Kidney tubule cell (primary cell): Measurements from ENCODE around the gene SOX5.
"Not testable (repeated sequence)": the region's sequence is repeated elsewhere in the genome, so short reads cannot be mapped to it uniquely, and the experiment has no call there.

ENCODE experiments used
- DNase-seq: peaks from one replicate; pipeline ENCODE4 v3.0.0-alpha.2; 2018; ENCODE audit warnings: low spot score

Gene SOX5

DNA sequence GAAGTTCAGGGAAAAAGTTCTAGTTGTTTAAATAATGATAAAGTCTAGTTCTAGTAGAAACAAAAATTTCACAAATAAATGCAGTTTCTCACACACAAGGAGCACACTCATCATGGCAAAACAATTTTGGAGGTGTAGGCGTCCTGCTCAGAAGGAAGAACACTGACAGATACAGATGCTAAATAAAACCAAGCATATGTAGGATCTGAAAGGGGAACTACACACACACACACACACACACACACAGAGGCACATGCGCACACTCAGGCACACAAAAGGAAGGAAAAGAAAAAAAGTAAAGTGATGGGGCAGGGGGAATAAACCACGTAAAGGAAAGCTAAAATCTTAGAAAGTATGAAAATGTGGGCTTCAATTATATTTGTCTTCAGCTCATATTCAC lies 117.7 kb downstream of the SOX5 start:
- no peak for DNase-seq

DNA sequence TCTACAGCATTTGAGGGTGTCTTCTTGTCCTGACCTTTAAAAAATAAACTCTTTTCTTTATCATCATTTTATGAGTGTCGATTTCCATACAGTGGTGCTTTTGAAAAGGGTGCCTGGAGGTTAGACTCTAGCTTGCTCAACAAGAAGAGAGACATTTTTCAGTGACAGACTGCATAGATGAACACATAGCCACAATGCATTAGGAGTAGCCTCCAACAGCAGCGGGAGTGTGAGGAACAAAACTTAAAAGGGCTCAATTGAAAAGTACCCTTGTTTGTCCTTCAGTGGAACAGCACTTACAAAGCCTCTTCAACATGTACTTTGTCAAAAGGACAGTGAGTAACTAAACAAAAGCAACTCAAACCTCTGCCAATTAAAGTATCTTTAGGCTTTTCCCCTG lies 119.3 kb downstream of the SOX5 start:
- DNase-seq: no peak

DNA sequence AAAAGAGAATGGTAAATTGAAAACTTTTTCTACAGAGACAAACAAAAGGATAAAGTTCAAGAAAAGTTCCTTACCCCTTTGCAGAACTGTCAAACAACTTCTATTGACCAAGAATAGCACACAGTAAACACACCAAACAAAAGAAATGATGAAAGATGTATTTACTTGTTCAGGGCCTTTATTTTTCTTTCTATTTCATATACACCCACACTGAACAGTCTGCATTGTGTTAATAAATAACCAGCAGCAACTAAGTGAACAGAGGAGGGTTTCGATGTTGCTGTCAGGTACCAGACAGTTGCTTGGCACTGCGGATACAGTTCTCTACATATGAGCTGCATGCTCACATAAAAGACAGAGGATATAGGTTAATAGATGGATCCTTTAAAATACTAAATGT lies 122.1 kb downstream of the SOX5 start:
- DNase-seq: peak; percentile 13

DNA sequence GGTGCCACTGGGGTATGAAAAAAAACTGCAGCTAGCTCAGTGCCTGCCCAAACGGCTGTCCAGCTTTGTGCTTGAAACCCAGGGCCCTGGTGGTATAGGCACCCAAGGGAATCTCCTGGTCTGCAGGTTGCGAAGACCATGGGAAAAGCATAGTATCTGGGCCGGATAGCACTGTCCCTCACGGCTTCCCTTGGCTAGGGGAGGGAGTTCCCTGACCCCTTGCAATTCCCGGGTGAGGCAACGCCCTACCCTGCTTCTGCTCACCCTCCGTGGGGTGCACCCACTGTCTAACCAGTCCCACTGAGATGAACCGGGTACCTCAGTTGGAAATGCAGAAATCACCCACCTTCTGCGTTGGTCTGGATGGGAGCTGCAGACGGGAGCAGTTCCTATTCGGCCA lies 124.3 kb downstream of the SOX5 start:
- not testable (repeated sequence) for DNase-seq

DNA sequence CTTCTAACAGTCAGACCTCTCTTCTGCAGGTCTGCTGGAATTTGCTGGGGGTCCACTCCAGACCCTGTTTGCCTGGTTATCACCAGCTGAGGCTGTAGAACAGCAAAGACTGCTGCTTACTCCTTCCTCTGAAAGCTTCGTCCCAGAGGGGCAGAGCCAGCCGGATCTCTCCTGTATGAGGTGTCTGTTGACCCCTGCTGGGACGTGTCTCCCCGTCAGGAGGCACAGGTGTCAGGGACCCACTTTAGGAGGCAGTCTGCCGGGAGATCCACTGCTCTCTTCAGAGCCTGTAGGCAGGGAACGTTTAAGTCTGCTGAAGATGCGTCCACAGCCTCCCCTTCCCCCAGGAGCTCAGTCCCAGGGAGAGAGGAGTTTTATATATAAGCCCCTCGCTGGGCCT lies 125.1 kb downstream of the SOX5 start:
- no peak for DNase-seq

DNA sequence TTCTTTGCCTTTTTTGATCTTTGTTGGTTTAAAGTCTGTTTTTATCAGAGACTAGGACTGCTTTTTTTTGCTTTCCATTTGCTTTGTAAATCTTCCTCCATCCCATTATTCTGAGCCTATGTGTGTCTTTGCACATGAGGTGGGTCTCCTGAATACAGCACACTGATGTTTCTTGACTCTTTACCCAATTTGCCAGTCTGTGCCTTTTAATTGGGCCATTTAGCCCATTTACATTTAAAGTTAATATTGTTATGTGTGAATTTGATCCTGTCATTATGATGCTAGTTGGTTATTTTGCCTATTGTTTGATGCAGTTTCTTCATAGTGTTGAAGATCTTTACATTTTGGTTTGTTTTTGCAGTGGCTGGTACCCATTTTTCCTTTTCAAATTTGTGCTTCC lies 126.6 kb downstream of the SOX5 start:
- not testable (repeated sequence) for DNase-seq

DNA sequence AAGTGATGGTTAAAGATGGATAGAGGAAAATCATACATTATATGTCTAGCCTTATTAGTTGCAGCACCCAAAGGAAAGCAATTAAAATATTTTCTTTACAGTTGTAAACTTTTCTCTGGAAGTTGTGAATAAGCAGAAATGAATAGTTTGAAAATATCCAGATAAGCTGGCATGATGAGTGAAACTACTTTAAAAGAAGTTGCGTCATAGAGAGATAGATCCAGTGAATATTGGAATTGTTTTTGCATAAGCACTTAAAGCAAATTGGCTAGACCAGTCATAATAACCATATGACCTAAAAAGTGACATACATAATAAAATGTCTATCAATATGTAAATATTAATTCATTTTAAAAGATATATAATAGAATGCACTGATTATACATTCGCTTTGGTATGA lies 132.1 kb downstream of the SOX5 start:
- no peak for DNase-seq

DNA sequence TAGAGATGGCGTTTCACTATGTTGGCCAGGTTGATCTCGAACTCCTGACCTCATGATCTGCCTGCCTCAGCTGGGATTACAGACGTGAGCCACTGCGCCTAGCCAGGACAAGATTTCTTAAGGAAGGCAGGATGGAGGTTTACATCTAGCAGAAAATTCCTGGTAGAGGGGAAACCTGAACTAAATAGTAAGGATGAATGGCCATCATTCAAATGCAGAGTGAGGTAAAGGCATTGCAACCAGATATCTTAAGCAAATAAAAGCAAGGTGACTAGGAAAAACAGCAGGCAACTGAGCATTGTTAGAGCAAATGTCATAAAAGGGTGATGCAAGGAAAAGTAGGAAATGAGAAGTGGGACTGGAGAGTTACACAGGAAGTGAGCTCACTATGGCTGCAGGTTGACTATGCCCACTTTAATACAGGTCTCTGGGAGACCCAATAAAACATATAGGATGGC lies 133.0 kb downstream of the SOX5 start:
- no peak for DNase-seq

DNA sequence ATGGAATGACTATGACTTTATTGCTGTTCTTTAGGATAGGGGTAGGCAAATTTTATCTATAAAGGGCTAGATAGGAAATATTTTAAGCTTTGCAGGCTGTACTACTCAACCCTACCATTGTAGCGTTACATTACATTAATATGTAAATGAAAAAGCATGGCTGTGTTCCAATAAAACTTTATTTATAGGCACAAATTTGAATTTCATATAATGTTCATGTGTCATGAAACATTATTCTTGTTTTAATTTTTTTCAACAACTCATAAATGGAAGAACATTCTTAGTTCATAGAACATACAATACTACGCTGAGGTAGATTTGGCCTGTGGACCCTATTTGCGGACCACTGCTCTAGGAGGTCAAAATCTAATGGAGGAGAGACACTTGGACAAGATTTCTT lies 133.7 kb downstream of the SOX5 start:
- DNase-seq: no peak

DNA sequence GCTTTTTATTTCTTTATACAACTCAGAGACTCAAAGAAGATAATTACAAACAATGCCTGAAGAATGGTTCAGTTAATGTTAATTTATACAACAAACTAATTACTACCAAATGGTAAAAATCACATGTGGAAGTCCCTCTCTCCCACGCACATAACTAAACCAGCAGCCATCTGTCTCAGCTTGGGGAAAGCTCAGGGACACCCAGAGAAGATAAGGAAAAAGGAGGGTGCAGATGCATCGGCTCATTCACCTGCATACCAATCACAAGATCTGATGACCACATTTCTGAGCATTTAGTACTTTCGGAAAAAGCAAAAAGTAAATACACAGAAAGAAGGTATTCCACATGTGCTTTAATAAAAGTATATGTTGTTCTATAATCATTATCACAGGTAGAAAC lies 136.3 kb downstream of the SOX5 start:
- no peak for DNase-seq

DNA sequence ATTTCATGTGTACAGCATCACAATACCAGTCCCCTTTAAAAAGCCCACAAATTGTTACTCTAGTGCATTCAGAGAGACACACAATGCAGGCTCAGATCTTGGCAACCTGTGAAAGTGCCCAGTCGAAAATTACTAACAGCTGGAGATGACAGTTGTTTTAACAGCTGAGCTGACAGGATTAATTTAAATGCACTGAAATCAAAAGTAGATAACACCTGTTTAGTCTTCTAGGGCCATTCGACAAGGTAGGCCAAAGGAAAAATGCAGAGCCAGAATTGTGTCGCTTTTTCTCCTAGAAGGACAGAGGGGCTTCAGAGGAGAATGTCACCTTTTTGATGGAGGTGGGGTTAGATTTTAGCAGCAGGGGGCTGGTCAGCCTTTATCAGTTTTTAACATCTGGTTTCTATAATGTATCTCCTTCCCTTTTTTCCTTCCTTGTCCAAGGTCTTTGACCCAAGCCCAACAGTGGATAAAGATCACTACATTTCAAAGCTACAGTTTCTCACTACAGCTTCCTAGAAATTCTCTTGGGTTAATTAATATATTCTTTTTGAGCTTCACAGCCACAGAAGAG lies 139.1 kb downstream of the SOX5 start:
- DNase-seq: no peak

DNA sequence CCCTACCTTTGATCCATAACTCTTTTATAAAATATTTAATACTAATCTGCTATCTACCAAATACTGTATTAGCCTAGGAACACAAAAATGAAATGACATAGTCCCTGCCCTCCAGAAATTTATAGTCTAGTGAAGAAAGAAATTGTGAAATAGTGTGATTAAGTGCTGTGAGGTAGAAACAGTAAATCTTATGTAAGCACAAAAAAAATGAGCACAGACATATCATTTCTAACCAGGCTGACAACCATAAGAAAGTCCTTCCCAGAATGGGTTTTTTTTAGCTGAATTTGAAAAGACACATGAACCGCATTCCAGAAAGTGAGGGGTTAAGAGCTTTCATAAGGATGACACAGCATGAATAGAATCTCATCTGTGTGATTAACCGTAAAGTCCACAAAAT lies 145.9 kb downstream of the SOX5 start:
- no peak for DNase-seq

DNA sequence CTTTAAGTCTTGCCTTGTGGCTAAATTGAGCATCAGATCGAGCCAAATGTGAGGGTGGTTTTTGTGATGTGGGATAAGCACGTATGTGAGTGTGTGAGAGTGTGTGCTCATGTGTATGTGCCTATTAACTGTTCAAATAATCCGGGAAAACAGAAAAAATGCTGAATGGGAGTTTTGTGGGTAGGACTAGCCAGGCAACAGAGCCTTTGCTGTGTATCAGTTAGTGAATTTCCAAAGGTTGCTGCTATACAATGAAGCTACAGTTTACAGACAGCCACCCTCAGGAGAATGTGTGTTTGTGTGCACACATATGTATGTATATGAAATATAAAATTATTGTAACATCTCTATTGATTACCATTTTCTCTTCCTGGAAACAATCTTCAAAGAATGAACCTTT lies 154.0 kb downstream of the SOX5 start:
- DNase-seq: no peak

DNA sequence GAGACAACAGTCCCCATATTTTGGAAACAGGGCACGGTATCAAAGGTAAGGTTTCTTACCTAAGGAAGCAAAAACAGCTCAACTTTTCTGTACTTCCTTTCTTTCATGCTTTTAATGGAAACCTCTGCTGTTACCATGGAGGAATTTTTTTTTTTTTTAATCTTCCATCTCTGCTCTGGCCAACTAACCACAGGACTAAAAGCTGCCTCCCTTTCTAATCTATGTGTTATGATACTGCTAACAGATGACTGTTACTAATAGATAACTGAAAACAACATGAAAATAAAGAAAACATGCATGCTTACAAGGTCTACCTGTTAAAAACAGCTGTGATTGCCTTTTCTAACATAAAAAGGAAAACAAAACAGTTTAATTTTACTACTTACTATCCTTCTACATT lies 168.4 kb downstream of the SOX5 start:
- no peak for DNase-seq

DNA sequence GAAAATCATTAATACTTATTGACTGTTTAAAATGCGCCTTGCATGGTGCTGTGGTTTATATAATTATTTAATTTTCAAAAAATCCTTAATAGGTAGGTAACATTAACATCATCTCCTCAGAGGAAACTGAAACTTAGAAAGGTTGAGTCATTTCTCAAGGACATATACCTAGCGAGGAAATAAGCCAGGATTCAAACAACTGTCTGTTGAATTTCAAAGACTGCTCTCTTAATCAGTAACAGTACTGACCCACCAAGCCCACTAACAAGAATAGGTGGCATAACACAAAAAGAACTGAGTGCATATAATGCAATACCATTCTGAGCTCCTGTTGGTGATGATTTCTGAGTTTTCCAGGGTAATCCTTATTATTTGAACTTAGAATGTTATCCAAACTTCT lies 174.3 kb downstream of the SOX5 start:
- DNase-seq: no peak

DNA sequence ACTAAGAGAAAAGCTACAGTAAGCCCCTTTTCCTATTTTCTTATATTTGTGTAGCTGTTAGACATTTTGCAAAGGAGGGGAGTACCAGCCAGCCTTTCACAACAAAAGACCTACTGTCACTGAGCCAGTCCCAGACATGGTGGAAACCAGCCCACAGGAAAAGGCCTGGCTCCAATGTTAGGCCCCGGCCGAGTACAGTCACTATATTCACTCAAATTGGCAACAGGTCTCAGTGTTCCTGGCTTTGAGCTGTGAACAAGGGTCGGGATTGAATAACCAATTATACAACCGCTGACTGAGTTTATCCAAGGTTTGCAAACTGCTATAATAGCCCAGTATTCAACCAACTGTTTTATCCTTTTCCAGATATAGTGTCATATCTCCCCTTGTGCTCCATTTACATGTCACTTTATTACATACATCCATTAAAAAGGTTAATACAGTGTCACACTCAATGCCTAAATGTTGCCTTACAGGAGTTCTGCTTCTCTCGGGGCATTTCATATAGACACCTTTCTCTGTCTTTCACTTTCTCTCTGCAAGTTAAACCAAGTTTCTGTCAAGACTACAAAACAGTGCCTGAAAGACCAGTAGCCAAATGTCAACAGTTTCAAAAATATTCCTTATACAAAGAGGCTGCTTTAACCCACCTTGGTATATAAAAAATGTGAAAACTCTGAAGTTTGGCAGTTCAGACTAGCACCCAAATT lies 178.1 kb downstream of the SOX5 start:
- no peak for DNase-seq

DNA sequence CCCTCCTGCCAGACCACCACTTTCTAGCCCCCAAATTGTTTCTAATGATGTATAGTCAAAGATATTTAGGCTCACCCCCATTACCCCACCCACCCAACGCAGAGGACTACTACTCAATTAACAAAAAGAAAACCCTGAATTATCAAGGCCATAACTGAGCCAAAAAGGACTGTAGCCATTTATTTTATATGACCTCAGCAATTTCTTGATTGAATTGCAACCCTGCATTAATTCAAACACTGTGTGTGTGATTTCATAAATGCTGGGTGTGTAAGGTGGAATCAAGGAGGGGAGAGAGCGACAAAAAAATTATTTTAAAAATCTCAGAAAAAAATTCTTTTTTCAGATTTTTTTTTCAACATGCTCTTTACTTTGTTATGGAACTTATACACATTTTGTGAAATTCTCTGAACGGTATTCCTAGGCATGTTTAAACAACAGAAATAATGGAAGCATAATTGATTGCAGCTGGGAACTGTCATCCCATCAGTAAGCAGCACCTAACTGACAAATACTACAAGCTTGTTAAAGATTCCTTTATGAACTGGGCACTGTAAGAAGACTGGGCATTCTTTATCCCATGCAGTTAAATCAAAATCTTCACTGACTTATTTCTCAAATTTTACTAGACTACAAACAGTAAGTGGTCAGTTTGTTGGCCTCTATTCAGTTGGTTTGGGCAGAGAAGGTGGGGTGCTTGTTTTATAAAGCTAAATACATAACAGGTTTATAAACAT lies 179.1 kb downstream of the SOX5 start:
- no peak for DNase-seq

DNA sequence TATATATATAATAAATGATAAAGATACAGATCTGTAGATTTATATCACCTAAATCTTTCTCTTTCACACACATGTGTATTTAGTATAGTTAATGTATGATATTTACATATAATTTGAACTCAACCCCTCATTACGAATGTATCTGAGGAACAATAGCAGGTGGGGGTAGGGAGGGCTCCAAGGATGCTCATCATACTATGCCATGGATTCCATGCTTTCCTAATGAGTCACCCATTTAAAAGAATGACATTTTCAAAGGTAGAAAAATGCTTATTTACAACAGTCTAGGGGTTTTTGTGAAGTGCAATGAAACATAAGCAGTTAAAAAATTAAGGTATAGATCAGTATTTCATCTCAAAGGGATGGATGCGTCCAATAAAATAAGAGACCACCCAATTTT lies 181.6 kb downstream of the SOX5 start:
- DNase-seq: no peak

DNA sequence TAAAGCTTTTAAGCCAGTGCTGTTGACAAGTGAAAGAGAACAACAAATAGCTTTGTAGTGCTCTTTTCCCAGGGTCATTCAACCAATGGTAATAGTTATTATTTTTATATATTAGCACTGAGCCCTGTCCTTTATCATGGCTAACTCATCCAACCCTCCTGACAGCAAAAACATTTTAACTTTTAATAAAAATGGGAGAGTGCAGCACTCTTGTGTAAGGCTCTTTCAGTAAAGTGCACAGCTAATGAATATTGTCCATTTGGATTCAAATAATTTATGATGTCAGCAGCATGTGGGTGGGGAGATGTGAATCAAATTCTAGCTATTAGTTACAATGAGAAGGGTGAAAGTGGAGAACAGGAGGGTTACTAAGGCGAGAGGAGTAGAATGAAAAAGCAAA lies 185.7 kb downstream of the SOX5 start:
- no peak for DNase-seq

DNA sequence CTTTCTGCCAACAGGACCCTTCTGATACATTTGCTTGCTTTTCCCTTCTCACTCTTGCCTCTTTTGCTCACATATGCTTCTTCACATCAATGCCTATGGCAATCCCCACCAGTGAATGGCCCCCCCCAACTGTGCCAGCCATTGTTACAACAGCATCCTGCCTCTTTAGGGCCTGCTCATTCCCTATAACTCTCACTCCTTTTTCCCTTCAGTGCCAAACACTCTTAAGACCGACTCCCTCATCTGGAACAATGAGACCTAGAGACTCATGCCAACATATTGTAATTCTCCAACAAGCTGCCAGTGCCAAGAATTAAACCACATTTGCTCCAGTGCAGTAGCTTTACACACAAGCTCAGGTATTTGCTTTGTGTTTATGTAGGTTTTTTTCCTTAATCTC lies 189.0 kb downstream of the SOX5 start:
- peak; percentile 3 for DNase-seq

DNA sequence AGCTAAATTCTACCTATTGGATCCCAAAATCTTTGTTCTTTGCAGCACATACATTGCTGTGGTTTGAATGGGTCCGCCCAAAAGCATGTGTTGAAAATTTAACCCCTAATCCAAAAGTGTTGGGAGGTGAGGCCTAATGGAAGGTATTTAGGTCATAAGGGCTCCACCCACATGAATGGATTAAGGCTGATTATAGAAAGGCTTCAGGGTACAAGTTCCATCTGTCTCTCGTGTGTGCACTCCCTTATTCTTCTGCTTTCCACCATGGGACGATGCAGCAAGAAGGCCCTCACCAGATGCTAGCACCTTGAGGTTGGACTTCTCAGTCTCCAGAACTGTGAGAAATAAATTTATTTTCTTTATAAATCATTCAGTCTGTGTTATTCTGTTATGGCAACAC lies 190.9 kb downstream of the SOX5 start:
- no peak for DNase-seq

DNA sequence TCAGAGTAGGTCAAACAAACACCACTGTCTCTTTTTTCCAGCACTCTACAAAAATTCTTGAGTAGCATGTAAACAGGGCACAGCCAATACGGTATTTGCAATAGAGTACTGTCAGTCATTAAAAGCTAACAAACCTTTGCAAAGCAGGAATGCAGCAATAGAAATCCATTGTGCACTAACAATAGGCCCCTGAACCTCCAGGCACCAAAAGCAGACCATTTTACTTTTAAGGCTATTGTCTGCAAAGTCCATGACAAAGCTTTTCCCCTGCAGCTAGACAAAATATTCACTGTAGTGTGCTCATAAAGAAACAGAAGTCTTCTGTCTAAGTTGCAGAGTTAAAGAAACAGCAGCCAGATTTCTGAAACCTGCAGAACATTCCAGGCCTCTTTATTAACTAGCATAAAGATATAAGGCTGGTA lies 191.9 kb downstream of the SOX5 start:
- DNase-seq: no peak

DNA sequence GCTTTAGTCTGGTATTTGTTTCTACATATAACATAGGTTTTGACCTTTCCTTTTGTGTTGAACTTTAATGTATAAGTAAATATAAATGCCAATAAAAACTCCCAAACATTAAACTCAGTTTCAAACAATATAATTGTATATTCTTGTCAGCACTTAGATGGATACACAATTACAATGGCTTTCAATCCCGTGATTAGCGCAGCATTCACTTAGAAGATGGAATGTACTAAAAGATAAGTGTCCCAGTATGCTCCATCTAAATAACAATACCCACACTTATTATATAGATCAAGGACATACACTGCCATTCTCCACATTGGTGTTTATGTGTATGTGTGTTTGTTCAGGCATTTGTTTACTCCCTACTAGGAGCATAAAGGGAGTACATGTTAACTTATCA lies 193.1 kb downstream of the SOX5 start:
- DNase-seq: no peak
